Measurements from ENCODE around the gene NXPH2.

- no peak for TF ChIP-seq POLR2A (IDR thresholded peaks at IDR 0.05; ENCODE audit: low read depth)
- TF ChIP-seq CTCF (IDR thresholded peaks at IDR 0.05) = no peak
- no peak for TF ChIP-seq EP300 (IDR thresholded peaks at IDR 0.05)
- no peak for TF ChIP-seq POLR2AphosphoS5 (IDR thresholded peaks at IDR 0.05)
Observed at GRCh38 chr2:138723196-138723987, 56.8 kb downstream of the NXPH2 start.

All from esophagus muscularis mucosa (tissue), 4 donors.